Hematopoietic multipotent progenitor cell treated with erythropoietin and hydrocortisone succinate and interleukin-3 and kit ligand, for 17 days (in vitro differentiated cells): ENCODE measurements around the gene CNN3.

Experiments
- DNase-seq: peaks from one replicate; pipeline ENCODE4 v3.0.0-alpha.2; 2015; ENCODE audit warnings: low spot score

Gene CNN3

GRCh38 chr1:94926915-94927404 lies at the start of gene CNN3:
TSS of gene CNN3 (minus strand) at chr1:94927110. CDS start at chr1:94926894, 216 bp downstream.
- DNase-seq, result peak; percentile 35

- DNase-seq, result no peak
Measured at GRCh38 chr1:94974824-94975223, 47.9 kb upstream of the CNN3 start.

DNA sequence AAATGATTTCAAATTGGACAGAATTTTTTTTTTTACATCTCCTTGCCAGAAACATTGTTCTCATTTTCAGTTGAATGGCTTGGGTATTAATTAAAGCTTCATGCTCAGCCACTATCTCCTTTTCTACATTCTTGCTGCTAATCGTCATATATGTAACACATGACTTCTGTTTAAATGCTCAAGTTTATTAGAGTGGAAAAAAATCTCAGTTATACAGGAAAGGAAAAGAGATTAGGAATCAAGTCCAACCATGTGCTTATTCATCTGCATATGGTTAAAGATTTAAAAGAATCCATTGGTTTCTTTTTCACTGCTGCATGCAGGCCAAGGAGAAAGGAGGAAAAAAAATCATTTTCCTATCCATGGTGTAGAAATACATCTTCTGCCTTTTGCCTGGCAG lies 47.3 kb upstream of the CNN3 start:
- no peak for DNase-seq

DNA sequence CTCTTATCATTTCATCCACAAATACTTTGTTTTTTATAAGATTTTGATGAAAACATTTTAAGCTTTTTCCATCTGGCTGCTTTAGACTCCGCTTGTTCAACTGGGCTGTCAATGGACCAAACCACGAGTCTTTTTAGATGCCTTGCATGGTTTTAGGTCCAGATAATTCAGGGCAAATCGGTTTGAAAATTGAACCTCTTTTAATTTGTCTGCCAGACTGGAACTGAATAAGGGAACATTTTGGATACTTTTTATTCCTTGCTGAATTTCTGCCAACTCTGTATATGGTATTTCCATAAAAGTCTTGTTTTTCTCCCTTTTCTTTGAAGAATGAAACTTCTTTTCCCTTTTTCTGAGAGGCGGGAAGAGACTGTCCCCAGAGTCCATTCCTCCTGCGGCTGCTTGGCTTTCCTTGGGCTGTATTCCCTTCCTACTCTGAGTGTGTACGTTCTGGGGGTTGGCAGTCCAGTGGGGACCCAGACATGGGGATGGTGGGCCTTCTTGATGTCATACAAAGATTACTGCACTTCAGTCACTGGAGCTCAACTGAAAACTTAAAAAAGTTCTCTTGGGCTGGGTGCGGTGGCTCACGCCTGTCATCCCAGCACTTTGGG lies 46.5 kb upstream of the CNN3 start:
- DNase-seq, result no peak

- DNase-seq, result no peak
Measured at GRCh38 chr1:94971491-94971924, 44.6 kb upstream of the CNN3 start.

- no peak for DNase-seq
Measured at GRCh38 chr1:94970783-94971182, 43.9 kb upstream of the CNN3 start.

GRCh38 chr1:94969137-94969536 lies 42.2 kb upstream of the CNN3 start:
- no peak for DNase-seq

DNA sequence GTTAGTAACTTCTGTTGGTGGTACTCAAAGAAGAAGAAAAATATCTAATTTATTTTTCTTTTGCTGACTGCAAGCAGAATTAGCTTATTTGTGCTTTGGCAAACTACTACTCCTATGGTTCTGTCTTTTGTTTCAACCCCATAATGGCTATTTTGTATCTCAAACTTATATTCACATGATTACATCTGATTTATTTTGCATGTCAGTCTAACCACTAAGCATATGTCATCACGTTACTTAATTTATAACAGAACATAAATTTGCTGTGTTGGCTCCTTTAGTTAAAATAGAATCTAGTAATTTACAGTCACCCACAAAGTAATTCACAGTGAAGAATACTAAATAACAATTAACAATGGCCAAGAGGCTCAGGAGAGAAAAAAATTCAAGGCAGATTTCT lies 39.1 kb upstream of the CNN3 start:
- no peak for DNase-seq

GRCh38 chr1:94963864-94964263 lies 37.0 kb upstream of the CNN3 start:
- no peak for DNase-seq

- DNase-seq, result peak; percentile 16
Measured at GRCh38 chr1:94962409-94963265, 35.7 kb upstream of the CNN3 start.

- no peak for DNase-seq
Measured at GRCh38 chr1:94961988-94962387, 35.1 kb upstream of the CNN3 start.

DNA sequence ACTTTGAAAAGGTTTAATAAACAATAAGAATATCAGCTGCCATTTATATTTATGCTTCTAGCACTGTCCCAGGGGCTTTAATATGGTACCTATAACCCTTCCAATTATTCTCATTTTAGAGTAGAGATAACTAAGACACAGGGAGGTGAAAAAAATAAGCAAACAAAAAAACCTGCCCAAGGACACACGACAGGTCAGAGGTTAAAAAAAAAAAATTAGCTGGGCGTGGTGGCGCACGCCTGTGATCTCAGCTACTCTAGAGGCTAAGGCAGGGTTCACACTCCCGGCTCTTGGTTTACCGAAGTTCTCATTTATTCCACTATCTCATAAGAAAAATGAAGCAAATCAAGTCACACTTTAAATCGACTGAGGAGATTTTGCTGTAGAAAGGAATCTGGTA lies 34.7 kb upstream of the CNN3 start:
- no peak for DNase-seq

- DNase-seq, result no peak
Measured at GRCh38 chr1:94958081-94958480, 31.2 kb upstream of the CNN3 start.

- DNase-seq, result no peak
Measured at GRCh38 chr1:94955767-94956632, 29.1 kb upstream of the CNN3 start.

DNA sequence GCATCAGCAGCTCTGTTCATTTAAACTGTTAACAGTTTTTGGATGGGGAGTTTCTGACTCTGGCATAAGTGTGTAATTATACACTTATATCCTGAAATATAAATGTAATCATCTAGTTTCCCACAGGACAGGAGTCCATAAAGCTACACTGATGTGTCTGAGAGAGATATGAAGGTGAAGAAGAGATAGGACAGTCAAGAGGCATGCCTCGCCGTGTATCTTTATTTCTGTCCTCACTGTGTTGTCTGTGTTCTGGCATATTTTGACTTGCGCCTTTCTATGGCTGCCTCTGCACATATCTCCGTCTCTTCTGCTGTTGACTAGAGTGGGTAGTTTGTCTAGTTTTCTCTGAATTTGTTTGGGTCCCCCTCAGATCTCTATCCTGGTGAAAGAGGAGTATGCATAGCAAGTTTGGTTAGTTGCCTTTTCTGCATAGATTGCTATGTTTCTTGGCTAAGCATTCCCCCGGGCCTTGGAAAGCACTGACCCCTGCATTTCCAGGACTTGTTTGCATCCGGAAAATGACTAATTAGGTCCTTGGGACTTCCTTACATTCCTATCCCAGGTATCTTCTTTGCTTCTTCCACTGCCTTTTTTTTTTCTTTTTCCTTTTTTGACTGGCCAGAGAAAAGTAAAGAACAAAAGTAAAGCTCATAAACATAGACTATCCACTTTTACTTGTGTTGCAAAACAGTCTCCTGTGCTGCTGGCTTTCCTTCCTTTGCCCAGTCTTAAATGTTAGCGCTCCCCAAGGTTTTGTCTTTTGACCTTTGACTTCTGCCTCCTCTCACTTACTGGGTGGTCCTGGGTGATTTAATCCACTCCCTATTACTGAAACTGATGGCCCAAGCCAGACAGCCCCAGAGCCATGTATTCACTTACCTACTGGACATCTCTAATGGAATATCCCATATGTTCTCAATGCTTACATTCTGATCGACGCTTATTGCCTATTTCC lies 27.6 kb upstream of the CNN3 start:
- DNase-seq, result no peak

- DNase-seq, result no peak
Measured at GRCh38 chr1:94953746-94954145, 26.8 kb upstream of the CNN3 start.

DNA sequence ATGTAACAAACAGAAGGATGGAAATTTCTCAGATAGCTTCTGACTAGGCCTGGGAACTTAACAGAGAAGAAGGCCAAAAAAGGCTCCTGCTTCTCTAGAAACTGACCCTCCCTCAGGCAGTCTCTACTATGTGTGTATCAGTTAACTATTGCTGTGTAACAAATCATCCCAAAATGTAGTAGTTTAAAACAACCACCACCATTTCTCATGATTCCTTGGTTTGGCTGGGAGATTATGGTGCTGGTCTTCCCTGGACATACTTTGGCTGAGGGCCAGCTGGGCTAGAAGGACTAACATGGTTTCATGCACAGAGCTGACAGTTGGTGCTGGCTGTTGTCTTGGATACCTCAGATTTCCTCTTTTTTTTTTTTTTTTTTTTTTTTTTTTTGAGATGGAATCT lies 26.2 kb upstream of the CNN3 start:
- no peak for DNase-seq

DNA sequence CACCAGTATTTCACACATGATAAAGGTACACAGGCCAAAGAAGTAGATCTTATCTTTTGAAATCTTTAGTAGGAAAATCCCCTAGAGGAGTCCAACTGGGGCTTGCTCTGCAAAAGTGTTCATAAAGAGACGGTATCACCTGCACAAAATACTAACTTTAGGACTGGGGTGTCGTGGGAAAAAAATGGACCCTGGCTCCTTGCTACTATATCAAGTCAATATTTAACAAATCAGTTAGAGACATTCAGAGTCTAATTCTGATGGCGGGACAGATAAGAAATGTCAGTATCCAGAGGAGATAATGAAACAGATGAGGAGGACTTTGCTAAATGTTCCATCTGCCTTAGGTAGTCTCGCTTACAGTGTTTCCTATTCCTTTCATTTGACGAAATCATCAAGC lies 25.6 kb upstream of the CNN3 start:
- DNase-seq, result no peak

GRCh38 chr1:94951509-94952208 lies 24.7 kb upstream of the CNN3 start:
- DNase-seq, result no peak

GRCh38 chr1:94951046-94951445 lies 24.1 kb upstream of the CNN3 start:
- no peak for DNase-seq
